ENCODE measurements around the gene WNT8B.
A peak's percentile ranks its signal among the peaks of the same experiment; 100 is the strongest.

WNT8B gene

GRCh38 chr10:100462709-100463108, at the start of gene WNT8B:
Gene WNT8B (plus strand): TSS chr10:100463009. CDS start chr10:100463169, 160 bp downstream.
- DNase-seq (ENCODE audit: low read depth in 2 of 3, low spot score in 1 of 3), result no peak

GRCh38 chr10:100413173-100413572, 49.6 kb upstream of the WNT8B start:
- DNase-seq (ENCODE audit: low read depth in 2 of 3, low spot score in 1 of 3), result no peak

- DNase-seq (ENCODE audit: low read depth in 2 of 3, low spot score in 1 of 3), result no peak
Observed at GRCh38 chr10:100419911-100420449, 42.8 kb upstream of the WNT8B start.

- no peak for DNase-seq (ENCODE audit: low read depth in 2 of 3, low spot score in 1 of 3)
Observed at GRCh38 chr10:100427374-100427773, 35.4 kb upstream of the WNT8B start.

- peak; percentile 91 to 100 (median 94) for DNase-seq (ENCODE audit: low read depth in 2 of 3, low spot score in 1 of 3)
Observed at GRCh38 chr10:100433253-100434240, 29.3 kb upstream of the WNT8B start.

GRCh38 chr10:100436255-100436654, 26.6 kb upstream of the WNT8B start:
- no peak for DNase-seq (ENCODE audit: low read depth in 2 of 3, low spot score in 1 of 3)

- DNase-seq (ENCODE audit: low read depth in 2 of 3, low spot score in 1 of 3), result no peak
Observed at GRCh38 chr10:100438674-100439315, 24.0 kb upstream of the WNT8B start.

GRCh38 chr10:100442548-100442947, 20.3 kb upstream of the WNT8B start:
- no peak for DNase-seq (ENCODE audit: low read depth in 2 of 3, low spot score in 1 of 3)

GRCh38 chr10:100446130-100446761, 16.6 kb upstream of the WNT8B start:
- DNase-seq (ENCODE audit: low read depth in 2 of 3, low spot score in 1 of 3), result no peak

- DNase-seq (ENCODE audit: low read depth in 2 of 3, low spot score in 1 of 3), result no peak
Observed at GRCh38 chr10:100447663-100448062, 15.1 kb upstream of the WNT8B start.

GRCh38 chr10:100448951-100449350, 13.9 kb upstream of the WNT8B start:
- DNase-seq (ENCODE audit: low read depth in 2 of 3, low spot score in 1 of 3), result no peak

- no peak for DNase-seq (ENCODE audit: low read depth in 2 of 3, low spot score in 1 of 3)
Observed at GRCh38 chr10:100468322-100468721, 5.5 kb downstream of the WNT8B start.

GRCh38 chr10:100468978-100469377, 6.2 kb downstream of the WNT8B start:
- no peak for DNase-seq (ENCODE audit: low read depth in 2 of 3, low spot score in 1 of 3)

GRCh38 chr10:100469756-100470155, 6.9 kb downstream of the WNT8B start:
- no peak for DNase-seq (ENCODE audit: low read depth in 2 of 3, low spot score in 1 of 3)

- no peak for DNase-seq (ENCODE audit: low read depth in 2 of 3, low spot score in 1 of 3)
Observed at GRCh38 chr10:100470367-100470766, 7.6 kb downstream of the WNT8B start.

GRCh38 chr10:100477970-100478369, 15.2 kb downstream of the WNT8B start:
- no peak for DNase-seq (ENCODE audit: low read depth in 2 of 3, low spot score in 1 of 3)

GRCh38 chr10:100479037-100479436, 16.2 kb downstream of the WNT8B start:
- no peak for DNase-seq (ENCODE audit: low read depth in 2 of 3, low spot score in 1 of 3)

- no peak for DNase-seq (ENCODE audit: low read depth in 2 of 3, low spot score in 1 of 3)
Observed at GRCh38 chr10:100480002-100480401, 17.2 kb downstream of the WNT8B start.

- DNase-seq (ENCODE audit: low read depth in 2 of 3, low spot score in 1 of 3), result peak; percentile 78 to 98 (median 88)
Observed at GRCh38 chr10:100481462-100482081, 18.8 kb downstream of the WNT8B start.

- DNase-seq (ENCODE audit: low read depth in 2 of 3, low spot score in 1 of 3), result peak; percentile 34 to 55 (median 55)
Observed at GRCh38 chr10:100482181-100482833, 19.5 kb downstream of the WNT8B start.

- no peak for DNase-seq (ENCODE audit: low read depth in 2 of 3, low spot score in 1 of 3)
Observed at GRCh38 chr10:100482834-100483185, 20.0 kb downstream of the WNT8B start.

All from stimulated activated CD4-positive, alpha-beta T cell treated with anti-CD3 and anti-CD28 coated beads, Interleukin-12 subunit alpha, Interleukin-12 subunit beta, amount 100 ng/mL, for 48 hours (primary cell).